Gastrocnemius medialis (tissue), 4 donors: ENCODE results near the gene RBM7.

Source experiments
- POLR2A ChIP-seq, 2 donors: fragments of 450-650 bp; IDR thresholded peaks; one replicate each; pipeline ENCODE4 v1.6.1; 2017; ENCODE audit warnings: antibody characterized with exemption in 2 of 2, mild to moderate bottlenecking in 2 of 2, moderate library complexity in 2 of 2
- TF ChIP-seq, protein P1 (sequence below), 5 experiments: fragments of 450-650 bp in 3 of 5; fragments of 200-600 bp in 2 of 5; sonication (generic) in 2 of 5; IDR thresholded peaks in 4 of 5; conservative IDR thresholded peaks in 1 of 5; 1 replicate in 4 of 5; 2 replicates in 1 of 5; pipeline ENCODE4 v1.5.1; 2016 to 2019; ENCODE audit warnings: antibody characterized with exemption in 5 of 5, mild to moderate bottlenecking in 3 of 5, moderate library complexity in 3 of 5

DNA sequence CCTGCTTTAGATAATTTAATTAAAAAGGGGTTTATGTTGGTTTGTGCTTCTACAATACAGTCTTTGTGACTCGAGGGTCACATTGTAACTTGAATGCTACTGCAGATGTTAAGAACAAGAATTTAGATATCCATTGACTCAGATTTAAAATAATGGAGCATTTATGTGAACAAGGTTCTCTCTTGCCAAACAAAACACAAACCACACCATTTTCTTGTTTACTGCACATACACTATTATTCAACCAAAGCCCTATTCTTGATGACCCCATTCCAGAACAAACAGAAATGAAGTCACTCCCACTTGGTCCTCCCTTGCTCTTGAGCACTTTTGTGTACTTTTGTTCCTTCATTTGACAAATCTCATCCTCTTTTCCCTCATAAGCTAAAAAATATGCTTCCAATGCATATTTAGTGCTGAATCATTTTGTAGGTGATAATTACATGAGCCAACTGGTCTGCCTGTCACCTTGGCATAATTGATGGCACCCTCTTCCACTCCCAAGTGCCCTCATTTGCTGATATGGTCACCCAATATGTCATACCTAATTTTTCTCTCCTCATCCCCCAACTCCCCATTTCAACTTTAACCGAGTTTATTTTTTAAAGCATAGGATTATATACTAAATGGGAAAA lies 3.0 kb upstream of the RBM7 start:
- TF ChIP-seq, protein P1, sequence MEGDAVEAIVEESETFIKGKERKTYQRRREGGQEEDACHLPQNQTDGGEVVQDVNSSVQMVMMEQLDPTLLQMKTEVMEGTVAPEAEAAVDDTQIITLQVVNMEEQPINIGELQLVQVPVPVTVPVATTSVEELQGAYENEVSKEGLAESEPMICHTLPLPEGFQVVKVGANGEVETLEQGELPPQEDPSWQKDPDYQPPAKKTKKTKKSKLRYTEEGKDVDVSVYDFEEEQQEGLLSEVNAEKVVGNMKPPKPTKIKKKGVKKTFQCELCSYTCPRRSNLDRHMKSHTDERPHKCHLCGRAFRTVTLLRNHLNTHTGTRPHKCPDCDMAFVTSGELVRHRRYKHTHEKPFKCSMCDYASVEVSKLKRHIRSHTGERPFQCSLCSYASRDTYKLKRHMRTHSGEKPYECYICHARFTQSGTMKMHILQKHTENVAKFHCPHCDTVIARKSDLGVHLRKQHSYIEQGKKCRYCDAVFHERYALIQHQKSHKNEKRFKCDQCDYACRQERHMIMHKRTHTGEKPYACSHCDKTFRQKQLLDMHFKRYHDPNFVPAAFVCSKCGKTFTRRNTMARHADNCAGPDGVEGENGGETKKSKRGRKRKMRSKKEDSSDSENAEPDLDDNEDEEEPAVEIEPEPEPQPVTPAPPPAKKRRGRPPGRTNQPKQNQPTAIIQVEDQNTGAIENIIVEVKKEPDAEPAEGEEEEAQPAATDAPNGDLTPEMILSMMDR (IDR thresholded peaks at IDR 0.05 in 4 of 5, conservative IDR thresholded peaks at IDR 0.05 in 1 of 5), result no peak
- no peak for TF ChIP-seq POLR2A (IDR thresholded peaks at IDR 0.05)
